HepG2 (cell line): ENCODE data around the gene HOXC10. TPM values are rescaled to one million over a fixed set of nuclear protein-coding genes. Genes with fewer than 3 reads are reported as not detected.

ENCODE experiments used
- ATAC-seq: fragments of 200-7000 bp; cut with Tn5 transposase; 3 replicates; pipeline ENCODE4 v1.9.1; 2020; ENCODE audit warnings: mild to moderate bottlenecking, moderate library complexity
- BruUV-seq: library from RNA; stranded (reverse); fragments of 400-500 nt; replicated peaks from 2 replicates; lab custom pipeline; 2021; lab: Mats Ljungman, UMichigan
- CTCF ChIA-PET: fragments of 300-600 bp; formaldehyde crosslinking; extraction: SDS; loops from one replicate; lab custom pipeline; 2021; ENCODE audit warnings: low total read pairs, inconsistent platforms, low intra/inter-chr PET ratio; lab: Yijun Ruan, JAX
- POLR2A ChIA-PET: fragments of 350-600 bp; sonication (Branson Sonifier 250); formaldehyde crosslinking; loops from one replicate; lab custom pipeline; 2020; ENCODE audit warnings: antibody characterized with exemption, inconsistent platforms; lab: Yijun Ruan, JAX
- DNase-seq: peaks from one replicate; pipeline ENCODE4 v3.0.0-alpha.2; 2015; ENCODE audit warnings: low spot score
- FAIRE-seq: peaks from 3 replicates; lab custom pipeline; 2011; peaks lifted over from hg19 to GRCh38; lab: Jason Lieb, UNC
- H2AFZ ChIP-seq: one replicate; pipeline ENCODE4 v1.6.1; 2011; ENCODE audit warnings: low read length, inconsistent platforms
- H3K27ac ChIP-seq: fragments of 300-600 bp; 3 replicates; pipeline ENCODE4 v1.8.0; 2011; ENCODE audit warnings: mixed run types, mild to moderate bottlenecking, mixed read lengths, low read length, inconsistent platforms; ENCODE audit not compliant: insufficient read depth; ENCODE audit errors: extremely low read length
- H3K27me3 ChIP-seq, 2 experiments: fragments of 200-600 bp in 1 of 2; 2 replicates in 1 of 2; 3 replicates in 1 of 2; pipeline versions ENCODE4 v1.6.0 to v1.8.0; 2011; ENCODE audit warnings: low read length in 2 of 2, mild to moderate bottlenecking in 2 of 2, moderate library complexity in 2 of 2, inconsistent platforms in 1 of 2; ENCODE audit not compliant: insufficient read depth in 2 of 2, control insufficient read depth in 1 of 2
- H3K36me3 ChIP-seq, 2 experiments: fragments of 200-600 bp in 1 of 2; replicated peaks in 1 of 2; 2 replicates in 1 of 2; 3 replicates in 1 of 2; pipeline versions ENCODE4 v1.5.1 to v1.8.0; 2011; ENCODE audit warnings: low read length in 2 of 2, inconsistent platforms in 1 of 2; ENCODE audit not compliant: insufficient read depth in 2 of 2, control insufficient read depth in 1 of 2
- H3K4me1 ChIP-seq: 2 replicates; pipeline ENCODE4 v1.5.1; 2012; ENCODE audit warnings: low read length, inconsistent platforms; ENCODE audit not compliant: insufficient read depth
- H3K4me2 ChIP-seq: 2 replicates; pipeline ENCODE4 v1.6.0; 2011; ENCODE audit warnings: low read depth, low read length, inconsistent platforms
- H3K4me3 ChIP-seq, 3 experiments: fragments of 200-600 bp in 1 of 3; sonication (generic), shearing (Covaris generic) in 1 of 3; replicated peaks in 1 of 3; 2 replicates each; pipeline ENCODE4 v1.5.1; 2011 to 2016; ENCODE audit warnings: low read length in 3 of 3, inconsistent platforms in 2 of 3, low read depth in 2 of 3, mild to moderate bottlenecking in 2 of 3, control low read depth in 1 of 3, mixed read lengths in 1 of 3; ENCODE audit not compliant: insufficient read depth in 1 of 3
- H3K79me2 ChIP-seq: one replicate; pipeline ENCODE4 v1.6.1; 2011; ENCODE audit warnings: low read length, inconsistent platforms; ENCODE audit not compliant: insufficient read depth
- H3K9ac ChIP-seq: 2 replicates; pipeline ENCODE4 v1.6.0; 2011; ENCODE audit warnings: mild to moderate bottlenecking, low read depth, low read length, inconsistent platforms; ENCODE audit not compliant: insufficient read depth
- H3K9me3 ChIP-seq: 2 replicates; pipeline ENCODE4 v1.5.1; 2012; ENCODE audit warnings: mild to moderate bottlenecking, low read length
- H4K20me1 ChIP-seq: 2 replicates; pipeline ENCODE4 v1.6.0; 2011; ENCODE audit warnings: inconsistent platforms, mild to moderate bottlenecking, low read length, moderate library complexity; ENCODE audit not compliant: insufficient read depth
- ETV6 ChIP-seq: sonication (generic); formaldehyde crosslinking; conservative IDR thresholded peaks from 2 replicates; pipeline ENCODE4 v1.4.0; 2020; ENCODE audit warnings: missing genetic modification reagents
- FLYWCH1 ChIP-seq: sonication (generic); formaldehyde crosslinking; IDR thresholded peaks from 2 replicates; pipeline ENCODE4 v1.8.1; 2023; ENCODE audit warnings: mild to moderate bottlenecking, missing genetic modification reagents
- MEF2D ChIP-seq: sonication (generic); formaldehyde crosslinking; IDR thresholded peaks from 2 replicates; pipeline ENCODE4 v1.5.1; 2020; ENCODE audit warnings: mild to moderate bottlenecking, missing genetic modification reagents
- PHF5A ChIP-seq: IDR thresholded peaks from one replicate; pipeline ENCODE4 v1.6.1; 2018; ENCODE audit warnings: low read depth, missing genetic modification reagents; ENCODE audit not compliant: unreplicated experiment
- RBFOX2 ChIP-seq: fragments of 200-400 bp; formaldehyde crosslinking; IDR thresholded peaks from 2 replicates; pipeline ENCODE4 v1.6.1; 2017; ENCODE audit warnings: low read depth, mild to moderate bottlenecking, low read length
- ZNF142 ChIP-seq: sonication (generic); formaldehyde crosslinking; IDR thresholded peaks from 2 replicates; pipeline ENCODE4 v1.4.0; 2020; ENCODE audit warnings: missing genetic modification reagents
- ZNF17 ChIP-seq: sonication (generic); formaldehyde crosslinking; IDR thresholded peaks from 2 replicates; pipeline ENCODE4 v1.5.0; 2020; ENCODE audit warnings: mild to moderate bottlenecking, missing genetic modification reagents
- ZNF207 ChIP-seq: fragments of 450-650 bp; IDR thresholded peaks from 2 replicates; pipeline ENCODE4 v1.6.1; 2016; ENCODE audit warnings: antibody characterized with exemption, borderline replicate concordance
- ZNF407 ChIP-seq: sonication (generic); formaldehyde crosslinking; IDR thresholded peaks from one replicate; pipeline ENCODE4 v1.5.1; 2020; ENCODE audit warnings: mild to moderate bottlenecking, missing genetic modification reagents; ENCODE audit errors: not compliant biosample characterization
- ZNF83 ChIP-seq: sonication (generic); formaldehyde crosslinking; IDR thresholded peaks from 2 replicates; pipeline ENCODE4 v1.4.0; 2020; ENCODE audit warnings: missing genetic modification reagents, mild to moderate bottlenecking, borderline replicate concordance
- WGBS: methylation state at CpG from one replicate; pipeline ENCODE4 v1.1.6; 2017; ENCODE audit warnings: low lambda C conversion rate; 5-methylcytosine and 5-hydroxymethylcytosine counted together
- in situ Hi-C: cut with HindIII; loops from 2 replicates; pipeline ENCODE4 v1.10.0; 2017; ENCODE audit warnings: low pct_unique_long_range_greater_than_20kb; ENCODE audit not compliant: extremely low pct_ligation_motif_present
- intact Hi-C: fragments of 100-400 bp; cut with micrococcal nuclease; formaldehyde crosslinking; loops from one replicate; pipeline ENCODE4 v1.10.0; 2022; ENCODE audit not compliant: unreplicated experiment
- polyA plus RNA-seq, 8 experiments: library from polyadenylated mRNA; depleted of rRNA in 3 of 8; stranded (reverse) in 7 of 8; unstranded in 1 of 8; fragments of >200 nt; fragmentation: Illumina TruSeq in 4 of 8; extraction: Trizol in 4 of 8; gene quantifications; 2 replicates each; pipeline versions ENCODE4 v1.2.1 to v1.2.3, GENCODE V29; 2011 to 2016; ENCODE audit warnings: low read depth in 4 of 8, missing spikeins in 1 of 8, mixed read lengths in 1 of 8; ENCODE audit not compliant: insufficient read depth in 1 of 8
- total RNA-seq, 5 experiments: library from RNA; depleted of rRNA; stranded (reverse); fragments of >200 nt; fragmentation: Illumina TruSeq; extraction: Trizol; gene quantifications; 2 replicates each; pipeline ENCODE4 v1.2.3, GENCODE V29; 2016; ENCODE audit warnings: low read depth in 1 of 5

The HOXC10 gene
- total and polyA plus RNA-seq, 2 of the 13 experiments (the other 11 are each of a cell fraction or from before 2014, with no cell fraction given), result not detected

GRCh38 chr12:53992377-53992889, 7.5 kb downstream of the HOXC10 start:
- CTCF ChIA-PET, result no interaction called here
- H3K9me3 ChIP-seq, result no peaks in the 10 kb centered on the region
- POLR2A ChIA-PET, result no interaction called here
- no peak overlapping the region for H2AFZ ChIP-seq
- no peaks in the 10 kb centered on the region for H4K20me1 ChIP-seq
- FAIRE-seq (no peak), DNase-seq (no peak), ATAC-seq (no peak)
- intact Hi-C loops, result no loop called here
- H3K4me2 ChIP-seq, result no peak overlapping the region
- H3K9ac ChIP-seq, result no peak overlapping the region
- H3K27ac ChIP-seq, result no peak overlapping the region
- no TSS peak for BruUV-seq
- H3K4me1 ChIP-seq, result peaks cover 49% of the 10 kb centered on the region
- no peaks in the 10 kb centered on the region for H3K79me2 ChIP-seq
- peaks cover 10 to 49% of the 10 kb centered on the region in 2 experiments for H3K27me3 ChIP-seq
- no peaks in the 10 kb centered on the region for H3K36me3 ChIP-seq
- 67% methylated on average over 7 of the region's 7 CpGs for WGBS
- in situ Hi-C loops, result loop anchor here (10.0 kb wide), 1 partner anchor 382 kb away; no protein-coding TSS in a partner anchor
- H3K4me3 ChIP-seq, result no peak overlapping the region
- TF ChIP-seq ZNF142 (CRISPR knock-in tag) (no peak), ZNF83 (CRISPR knock-in tag) (no peak), ZNF17 (no peak), MEF2D (CRISPR knock-in tag) (no peak), ZNF207 (no peak), PHF5A (CRISPR knock-in tag) (no peak), FLYWCH1 (CRISPR knock-in tag) (no peak), ZNF407 (CRISPR knock-in tag) (no peak), ETV6 (CRISPR knock-in tag) (no peak), RBFOX2 (no peak)
